CD8-positive, alpha-beta memory T cell (primary cell): ENCODE results near the gene HMGCS2. TPM values are rescaled to one million over a fixed set of nuclear protein-coding genes. Genes with fewer than 3 reads are reported as not detected.

ENCODE experiments used
- polyA plus RNA-seq: library from polyadenylated mRNA; unstranded; fragments of 300-500 nt; fragmentation: Illumina TruSeq; gene quantifications from one replicate; pipeline ENCODE4 v1.2.3, GENCODE V29; 2021
- total RNA-seq, 2 experiments: library from RNA; stranded (reverse); gene quantifications; one replicate each; pipeline ENCODE4 v1.2.3, GENCODE V29; 2021

HMGCS2 gene
- total and polyA plus RNA-seq, 3 experiments from 2014 or later: not detected

Other genes starting within 250 kb of the HMGCS2 start
- gene ZNF697, start 120.6 kb downstream of the HMGCS2 start, total RNA-seq: under 1 TPM; 0.72 to 0.78 TPM
- not detected for gene ZNF697, start 120.6 kb downstream of the HMGCS2 start, polyA plus RNA-seq
- 10 to 100 TPM; 78.4 to 82.5 TPM for gene PHGDH, start 57.0 kb downstream of the HMGCS2 start, total RNA-seq
- gene PHGDH, start 57.0 kb downstream of the HMGCS2 start, polyA plus RNA-seq: 10.5 TPM
- 1 to 10 TPM; 2.5 to 3.0 TPM for gene REG4, start 42.6 kb upstream of the HMGCS2 start, total RNA-seq
- gene REG4, start 42.6 kb upstream of the HMGCS2 start, polyA plus RNA-seq: 4.4 TPM
- not detected for gene ADAM30, start 127.6 kb upstream of the HMGCS2 start, total RNA-seq
- gene ADAM30, start 127.6 kb upstream of the HMGCS2 start, polyA plus RNA-seq: not detected